ENCODE results near the gene LRP2.
A peak's percentile ranks its signal among the peaks of the same experiment; 100 is the strongest.
"Not testable (repeated sequence)": the region's sequence is repeated elsewhere in the genome, so short reads cannot be mapped to it uniquely, and the experiment has no call there.

LRP2 gene

GRCh38 chr2:169136885-169137534, 225.3 kb downstream of the LRP2 start:
- Histone ChIP-seq H2BK5ac (ENCODE audit: low read depth, low read length, poor library complexity, severe bottlenecking) (no peak overlapping the region), H2AK5ac (ENCODE audit: low read length, severe bottlenecking) (no peak overlapping the region), H3K4me2 (ENCODE audit: low read length, poor library complexity, severe bottlenecking) (no peak overlapping the region), H3K79me1 (replicated peaks; ENCODE audit: low read length, poor library complexity, severe bottlenecking) (no peaks in the 10 kb centered on the region), H2BK120ac (ENCODE audit: low read depth, low read length) (no peak overlapping the region), H3K23ac (ENCODE audit: low read length in 2 of 2) (no peak overlapping the region), H3K4ac (ENCODE audit: low read depth in 1 of 2, low read length in 2 of 2) (no peak overlapping the region), H3K27me3 (ENCODE audit: control insufficient read depth in 1 of 2, insufficient read depth in 1 of 2, low read length in 2 of 2) (peaks cover 0 to 8% of the 10 kb centered on the region in 2 experiments), H4K8ac (ENCODE audit: low read length) (no peak overlapping the region), H2BK12ac (ENCODE audit: low read length in 2 of 2) (no peak overlapping the region), H4K91ac (ENCODE audit: low read length) (no peak overlapping the region), H3K14ac (ENCODE audit: low read length in 2 of 2) (no peak overlapping the region), H2BK15ac (ENCODE audit: low read depth, poor library complexity, severe bottlenecking) (no peak overlapping the region), H3K9me3 (ENCODE audit: control insufficient read depth, low read length) (no peaks in the 10 kb centered on the region), H3K36me3 (ENCODE audit: control insufficient read depth in 1 of 2, insufficient read depth in 2 of 2, low read depth in 1 of 2, low read length in 2 of 2) (no peaks in the 10 kb centered on the region), H3K4me3 (ENCODE audit: insufficient read depth in 1 of 2, low read depth in 1 of 2, low read length in 2 of 2) (no peak overlapping the region), H2AFZ (ENCODE audit: low read depth, low read length) (no peak overlapping the region), H3K9ac (ENCODE audit: low read length) (no peak overlapping the region), H3K18ac (ENCODE audit: low read depth in 1 of 2, low read length in 2 of 2) (no peak overlapping the region), H3K27ac (ENCODE audit: low read length, poor library complexity, severe bottlenecking) (no peak overlapping the region), H3K4me1 (ENCODE audit: control insufficient read depth, insufficient read depth, low read depth, low read length) (no peaks in the 10 kb centered on the region)
- 84% methylated on average over 3 of the region's 3 CpGs for WGBS
- no peak for DNase-seq

GRCh38 chr2:169136428-169136827, 225.9 kb downstream of the LRP2 start:
- H4K8ac ChIP-seq (ENCODE audit: low read length); H3K27ac ChIP-seq (ENCODE audit: low read length, poor library complexity, severe bottlenecking); H3K4me2 ChIP-seq (ENCODE audit: low read length, poor library complexity, severe bottlenecking); H3K9me3 ChIP-seq (ENCODE audit: control insufficient read depth, low read length); H2BK120ac ChIP-seq (ENCODE audit: low read depth, low read length); H3K27me3 ChIP-seq (ENCODE audit: control insufficient read depth in 1 of 2, insufficient read depth in 1 of 2, low read length in 2 of 2); H3K23ac ChIP-seq (ENCODE audit: low read length in 2 of 2); H3K9ac ChIP-seq (ENCODE audit: low read length); H2BK15ac ChIP-seq (ENCODE audit: low read depth, poor library complexity, severe bottlenecking); DNase-seq; H3K4me3 ChIP-seq (ENCODE audit: insufficient read depth in 1 of 2, low read depth in 1 of 2, low read length in 2 of 2); H3K18ac ChIP-seq (ENCODE audit: low read depth in 1 of 2, low read length in 2 of 2); H4K91ac ChIP-seq (ENCODE audit: low read length); H3K14ac ChIP-seq (ENCODE audit: low read length in 2 of 2); H2AFZ ChIP-seq (ENCODE audit: low read depth, low read length); H3K79me1 ChIP-seq (replicated peaks; ENCODE audit: low read length, poor library complexity, severe bottlenecking); H3K4me1 ChIP-seq (ENCODE audit: control insufficient read depth, insufficient read depth, low read depth, low read length); H2BK5ac ChIP-seq (ENCODE audit: low read depth, low read length, poor library complexity, severe bottlenecking); H2AK5ac ChIP-seq (ENCODE audit: low read length, severe bottlenecking); H2BK12ac ChIP-seq (ENCODE audit: low read length in 2 of 2); H3K4ac ChIP-seq (ENCODE audit: low read depth in 1 of 2, low read length in 2 of 2); H3K36me3 ChIP-seq (ENCODE audit: control insufficient read depth in 1 of 2, insufficient read depth in 2 of 2, low read depth in 1 of 2, low read length in 2 of 2): not testable (repeated sequence)
- WGBS = 82% methylated on average over 4 of the region's 5 CpGs

GRCh38 chr2:169134272-169134671, 228.1 kb downstream of the LRP2 start:
- H3K18ac ChIP-seq (ENCODE audit: low read depth in 1 of 2, low read length in 2 of 2); H2BK120ac ChIP-seq (ENCODE audit: low read depth, low read length); H3K27me3 ChIP-seq (ENCODE audit: control insufficient read depth in 1 of 2, insufficient read depth in 1 of 2, low read length in 2 of 2); DNase-seq; H4K8ac ChIP-seq (ENCODE audit: low read length); H3K4me2 ChIP-seq (ENCODE audit: low read length, poor library complexity, severe bottlenecking); H3K4me1 ChIP-seq (ENCODE audit: control insufficient read depth, insufficient read depth, low read depth, low read length); H3K79me1 ChIP-seq (replicated peaks; ENCODE audit: low read length, poor library complexity, severe bottlenecking); H2AK5ac ChIP-seq (ENCODE audit: low read length, severe bottlenecking); H3K27ac ChIP-seq (ENCODE audit: low read length, poor library complexity, severe bottlenecking); H4K91ac ChIP-seq (ENCODE audit: low read length); H3K9ac ChIP-seq (ENCODE audit: low read length); H2AFZ ChIP-seq (ENCODE audit: low read depth, low read length); H3K23ac ChIP-seq (ENCODE audit: low read length in 2 of 2); H3K4me3 ChIP-seq (ENCODE audit: insufficient read depth in 1 of 2, low read depth in 1 of 2, low read length in 2 of 2); H2BK15ac ChIP-seq (ENCODE audit: low read depth, poor library complexity, severe bottlenecking); H3K4ac ChIP-seq (ENCODE audit: low read depth in 1 of 2, low read length in 2 of 2); H3K9me3 ChIP-seq (ENCODE audit: control insufficient read depth, low read length); H2BK5ac ChIP-seq (ENCODE audit: low read depth, low read length, poor library complexity, severe bottlenecking); H2BK12ac ChIP-seq (ENCODE audit: low read length in 2 of 2); H3K14ac ChIP-seq (ENCODE audit: low read length in 2 of 2); H3K36me3 ChIP-seq (ENCODE audit: control insufficient read depth in 1 of 2, insufficient read depth in 2 of 2, low read depth in 1 of 2, low read length in 2 of 2): not testable (repeated sequence)
- WGBS = 77% methylated on average over 6 of the region's 6 CpGs

GRCh38 chr2:169131587-169132512, 230.5 kb downstream of the LRP2 start:
- Histone ChIP-seq H2BK12ac (ENCODE audit: low read length in 2 of 2) (no peak overlapping the region), H2AK5ac (ENCODE audit: low read length, severe bottlenecking) (no peak overlapping the region), H3K79me1 (replicated peaks; ENCODE audit: low read length, poor library complexity, severe bottlenecking) (no peaks in the 10 kb centered on the region), H3K18ac (ENCODE audit: low read depth in 1 of 2, low read length in 2 of 2) (no peak overlapping the region), H3K4me3 (ENCODE audit: insufficient read depth in 1 of 2, low read depth in 1 of 2, low read length in 2 of 2) (no peak overlapping the region), H3K4me2 (ENCODE audit: low read length, poor library complexity, severe bottlenecking) (no peak overlapping the region), H3K27me3 (ENCODE audit: control insufficient read depth in 1 of 2, insufficient read depth in 1 of 2, low read length in 2 of 2) (peaks cover 0 to 4% of the 10 kb centered on the region in 2 experiments), H3K9ac (ENCODE audit: low read length) (no peak overlapping the region), H3K14ac (ENCODE audit: low read length in 2 of 2) (no peak overlapping the region), H2BK120ac (ENCODE audit: low read depth, low read length) (no peak overlapping the region), H3K27ac (ENCODE audit: low read length, poor library complexity, severe bottlenecking) (no peak overlapping the region), H4K8ac (ENCODE audit: low read length) (no peak overlapping the region), H3K23ac (ENCODE audit: low read length in 2 of 2) (no peak overlapping the region), H2BK15ac (ENCODE audit: low read depth, poor library complexity, severe bottlenecking) (no peak overlapping the region), H3K36me3 (ENCODE audit: control insufficient read depth in 1 of 2, insufficient read depth in 2 of 2, low read depth in 1 of 2, low read length in 2 of 2) (no peaks in the 10 kb centered on the region), H3K9me3 (ENCODE audit: control insufficient read depth, low read length) (no peaks in the 10 kb centered on the region), H2AFZ (ENCODE audit: low read depth, low read length) (no peak overlapping the region), H3K4ac (ENCODE audit: low read depth in 1 of 2, low read length in 2 of 2) (no peak overlapping the region), H4K91ac (ENCODE audit: low read length) (no peak overlapping the region), H3K4me1 (ENCODE audit: control insufficient read depth, insufficient read depth, low read depth, low read length) (no peaks in the 10 kb centered on the region), H2BK5ac (ENCODE audit: low read depth, low read length, poor library complexity, severe bottlenecking) (no peak overlapping the region)
- 19% methylated on average over 6 of the region's 9 CpGs for WGBS
- DNase-seq = peak; percentile 53
